ENCODE data around the gene DRC1. TPM values are rescaled to one million over a fixed set of nuclear protein-coding genes. Genes with fewer than 3 reads are reported as not detected.

Gene DRC1
- total RNA-seq, 1 experiment from 2014 or later, result not detected

- DNase-seq (ENCODE audit: low read depth), result no peak
These were observed 89.9 kb downstream of the DRC1 start for GRCh38 chr2:26491563-26492167.

GRCh38 chr2:26492749-26493515 is 91.2 kb downstream of the DRC1 start:
- DNase-seq (ENCODE audit: low read depth), result no peak

- DNase-seq (ENCODE audit: low read depth), result no peak
These were observed 91.8 kb downstream of the DRC1 start for GRCh38 chr2:26493566-26493965.

- DNase-seq (ENCODE audit: low read depth), result no peak
These were observed 92.5 kb downstream of the DRC1 start for GRCh38 chr2:26494199-26494598.

GRCh38 chr2:26494891-26495290 is 93.2 kb downstream of the DRC1 start:
- no peak for DNase-seq (ENCODE audit: low read depth)

- DNase-seq (ENCODE audit: low read depth), result no peak
These were observed 94.1 kb downstream of the DRC1 start for GRCh38 chr2:26495705-26496297.

- no peak for DNase-seq (ENCODE audit: low read depth)
These were observed 98.7 kb downstream of the DRC1 start for GRCh38 chr2:26500406-26500805.

GRCh38 chr2:26503231-26503880 is 101.6 kb downstream of the DRC1 start:
- peak; percentile 44 for DNase-seq (ENCODE audit: low read depth)

- no peak for DNase-seq (ENCODE audit: low read depth)
These were observed 102.3 kb downstream of the DRC1 start for GRCh38 chr2:26504002-26504401.

GRCh38 chr2:26506279-26506678 is 104.6 kb downstream of the DRC1 start:
- DNase-seq (ENCODE audit: low read depth), result no peak

Other genes with a start within 250 kb of the DRC1 start
- 1.5 and 2.3 TPM in 2 replicates for gene GAREM2, start 228.8 kb upstream of the DRC1 start, total RNA-seq (2014; rRNA removed; shearing (Covaris generic))
- 89.4 and 93.6 TPM in 2 replicates for gene HADHA, start 157.3 kb upstream of the DRC1 start, total RNA-seq (2014; rRNA removed; shearing (Covaris generic))
- gene HADHB, start 157.0 kb upstream of the DRC1 start, total RNA-seq (2014; rRNA removed; shearing (Covaris generic)), result 52.5 and 62.2 TPM in 2 replicates
- gene SELENOI, start 55.8 kb upstream of the DRC1 start, total RNA-seq (2014; rRNA removed; shearing (Covaris generic)), result 15.5 and 19.0 TPM in 2 replicates
- not detected in 2 replicates for gene ADGRF3, start 55.1 kb upstream of the DRC1 start, total RNA-seq (2014; rRNA removed; shearing (Covaris generic))
- gene OTOF, start 76.2 kb downstream of the DRC1 start, total RNA-seq (2014; rRNA removed; shearing (Covaris generic)), result not detected in 2 replicates
- gene CIB4, start 239.4 kb downstream of the DRC1 start, total RNA-seq (2014; rRNA removed; shearing (Covaris generic)), result not detected in 2 replicates